CD4-positive, CD25-positive, alpha-beta regulatory T cell (primary cell): Measurements from ENCODE around the gene HS3ST5. TPM values are rescaled to one million over a fixed set of nuclear protein-coding genes. Genes with fewer than 3 reads are reported as not detected.

Experiments used
- ATAC-seq, 2 donors: fragments of 150-1000 bp; cut with Tn5 transposase; one replicate each; pipeline ENCODE4 v1.10.0; 2021; ENCODE audit warnings: low read depth in 2 of 2, moderate number of reproducible peaks in 2 of 2, moderate library complexity in 1 of 2
- DNase-seq, 3 donors: peaks; one replicate each; pipeline versions ENCODE4 v3.0.0 to v3.0.0-alpha.2; 2012 to 2022; ENCODE audit warnings: mixed read lengths in 1 of 3
- H3K27ac ChIP-seq: one replicate; pipeline ENCODE4 v1.7.0; 2013; ENCODE audit warnings: mild to moderate bottlenecking, low read length; ENCODE audit not compliant: insufficient read depth, poor library complexity, severe bottlenecking
- H3K27me3 ChIP-seq: one replicate; pipeline ENCODE4 v1.7.0; 2013; ENCODE audit warnings: low read length; ENCODE audit not compliant: control insufficient read depth, insufficient read depth
- H3K36me3 ChIP-seq: one replicate; pipeline ENCODE4 v1.7.0; 2013; ENCODE audit warnings: mild to moderate bottlenecking, low read length, moderate library complexity; ENCODE audit not compliant: control insufficient read depth, insufficient read depth
- H3K4me1 ChIP-seq: 2 replicates; pipeline ENCODE4 v1.7.0; 2013; ENCODE audit warnings: mild to moderate bottlenecking, low read length; ENCODE audit not compliant: insufficient read depth, control insufficient read depth, poor library complexity, severe bottlenecking
- H3K4me3 ChIP-seq: one replicate; pipeline ENCODE4 v1.7.0; 2013; ENCODE audit warnings: low read depth, mild to moderate bottlenecking, low read length, moderate library complexity
- H3K9me3 ChIP-seq, 2 experiments: 1 replicate in 1 of 2; 2 replicates in 1 of 2; pipeline ENCODE4 v1.7.0; 2013; ENCODE audit warnings: low read length in 2 of 2, mild to moderate bottlenecking in 1 of 2, moderate library complexity in 1 of 2; ENCODE audit not compliant: control insufficient read depth in 2 of 2
- H3K27ac Mint-ChIP-seq, 3 donors: one replicate each; pipeline ENCODE4 v1.8.0; 2020 to 2022; ENCODE audit warnings: mild to moderate bottlenecking in 3 of 3, mixed read lengths in 3 of 3, moderate library complexity in 2 of 3
- H3K27me3 Mint-ChIP-seq: one replicate; pipeline ENCODE4 v1.8.0; 2022; ENCODE audit warnings: mild to moderate bottlenecking, mixed read lengths
- H3K36me3 Mint-ChIP-seq: one replicate; pipeline ENCODE4 v1.8.0; 2020; ENCODE audit warnings: mixed read lengths
- H3K4me1 Mint-ChIP-seq, 4 donors: one replicate each; pipeline ENCODE4 v1.8.0; 2020 to 2022; ENCODE audit warnings: mixed read lengths in 4 of 4, mild to moderate bottlenecking in 1 of 4
- H3K4me3 Mint-ChIP-seq, 4 donors: one replicate each; pipeline ENCODE4 v1.8.0; 2020 to 2022; ENCODE audit warnings: mild to moderate bottlenecking in 4 of 4, mixed read lengths in 4 of 4, moderate library complexity in 3 of 4
- H3K9me3 Mint-ChIP-seq, 7 donors: one replicate each; pipeline ENCODE4 v1.8.0; 2020 to 2022; ENCODE audit warnings: mixed read lengths in 7 of 7, mild to moderate bottlenecking in 3 of 7, moderate library complexity in 2 of 7
- polyA plus RNA-seq, 4 donors: library from polyadenylated mRNA; unstranded; fragments of 300-500 nt; fragmentation: Illumina TruSeq; gene quantifications; one replicate each; pipeline ENCODE4 v1.2.3, GENCODE V29; 2021
- total RNA-seq: library from RNA; stranded (reverse); gene quantifications from one replicate; pipeline ENCODE4 v1.2.3, GENCODE V29; 2022

Gene HS3ST5
- total and polyA plus RNA-seq, 5 donors from 2014 or later = not detected

DNA sequence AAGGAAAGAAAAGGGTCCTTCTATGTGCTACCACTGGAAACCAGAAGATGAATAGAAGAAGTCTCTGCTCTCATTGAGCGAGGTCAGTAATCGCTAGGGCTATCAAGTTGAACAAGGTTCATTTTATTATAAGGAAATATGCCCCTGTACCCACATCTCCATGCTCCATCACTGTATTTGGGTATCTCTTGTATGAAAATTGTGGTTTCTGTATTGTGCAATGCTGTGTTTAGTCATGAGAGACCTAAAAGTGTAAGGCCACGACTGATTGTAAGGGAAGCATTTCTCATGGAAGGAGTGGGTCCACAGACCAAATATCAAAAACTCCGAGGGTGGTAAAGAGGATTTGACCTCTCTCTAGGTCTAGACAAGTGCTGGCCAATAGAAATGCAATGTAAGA, 3.6 kb upstream of the HS3ST5 start:
- ATAC-seq = no peak
- no peak overlapping the region for H3K27ac Mint-ChIP-seq

DNA sequence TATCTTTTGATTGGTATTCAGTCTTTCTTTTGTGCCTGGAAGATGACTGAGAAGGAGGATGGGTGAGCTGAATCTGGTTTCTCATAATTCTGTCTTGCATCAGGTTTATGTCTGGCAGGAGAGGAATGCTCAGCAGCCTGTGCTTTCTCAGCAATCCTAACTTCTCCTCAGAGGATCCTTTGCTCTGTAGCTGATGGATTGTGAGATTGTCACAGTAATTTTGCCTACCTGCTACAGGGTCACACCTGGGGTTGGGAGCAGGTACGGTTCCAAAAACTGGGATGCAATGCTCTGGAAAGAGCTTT, 2.1 kb upstream of the HS3ST5 start:
- ATAC-seq (no peak), DNase-seq (no peak)
- Mint-ChIP-seq H3K27me3 (peaks cover 42% of the 10 kb centered on the region), H3K4me3 (no peak overlapping the region), H3K4me1 (peaks cover 0 to 4% (median 0%) of the 10 kb centered on the region in 4 donors), H3K36me3 (peaks cover 4% of the 10 kb centered on the region), H3K9me3 (peaks cover 0 to 4% (median 0%) of the 10 kb centered on the region in 7 donors), H3K27ac (no peak overlapping the region)
- H3K4me3 ChIP-seq = no peak overlapping the region
- H3K36me3 ChIP-seq = no peaks in the 10 kb centered on the region
- no peaks in the 10 kb centered on the region for H3K4me1 ChIP-seq
- peaks cover 7% of the 10 kb centered on the region for H3K27me3 ChIP-seq
- H3K27ac ChIP-seq = no peak overlapping the region
- no peaks in the 10 kb centered on the region for H3K9me3 ChIP-seq

More for the DNA sequence above, 3.6 kb upstream of the HS3ST5 start:
- Histone ChIP-seq H3K4me3 (no peak overlapping the region), H3K27me3 (peaks cover 7% of the 10 kb centered on the region), H3K36me3 (no peaks in the 10 kb centered on the region), H3K4me1 (no peaks in the 10 kb centered on the region), H3K27ac (no peak overlapping the region), H3K9me3 (no peaks in the 10 kb centered on the region)
- Mint-ChIP-seq H3K4me3 (no peak overlapping the region), H3K36me3 (peaks cover 4% of the 10 kb centered on the region), H3K9me3 (peaks cover 0 to 4% (median 0%) of the 10 kb centered on the region in 7 donors), H3K4me1 (peaks cover 0 to 4% (median 0%) of the 10 kb centered on the region in 4 donors), H3K27me3 (peaks cover 37% of the 10 kb centered on the region)
- no peak for DNase-seq

DNA sequence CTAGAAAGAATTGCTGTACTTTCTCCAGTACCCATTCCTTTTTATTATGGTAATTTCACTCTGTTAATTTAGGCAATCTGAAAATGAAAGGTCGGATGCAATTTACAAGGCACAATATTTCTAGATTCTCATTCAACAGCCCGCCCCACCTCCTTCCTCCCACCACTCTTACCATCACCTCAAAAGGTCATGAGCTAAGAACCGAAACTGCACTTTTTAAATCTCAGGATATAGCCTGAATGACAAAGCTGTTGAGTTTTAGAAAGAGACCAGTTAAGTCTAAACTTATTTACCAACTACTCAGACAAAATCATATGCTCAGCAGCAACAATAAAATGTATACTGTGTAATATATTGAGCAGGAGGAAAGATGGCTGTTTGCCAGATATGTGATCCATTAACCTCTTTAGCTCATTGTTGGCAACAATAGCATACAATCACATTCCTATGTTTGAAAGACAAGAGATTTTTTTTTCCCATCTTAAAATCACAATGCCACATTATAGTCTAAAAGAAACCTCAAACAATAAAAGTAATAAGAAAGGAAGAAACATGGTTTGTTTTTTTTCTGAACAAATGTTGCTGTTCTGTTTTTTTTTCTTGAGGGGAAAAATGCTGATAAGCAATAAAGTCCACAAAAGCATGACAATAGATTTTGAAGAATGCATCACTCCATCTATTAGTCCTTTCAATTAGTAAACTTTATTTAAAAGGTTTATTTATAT, 1.6 kb upstream of the HS3ST5 start:
- H3K4me1 Mint-ChIP-seq = peaks cover 0 to 4% (median 0%) of the 10 kb centered on the region in 4 donors
- H3K27me3 Mint-ChIP-seq = peaks cover 45% of the 10 kb centered on the region
- Histone ChIP-seq H3K4me1 (no peaks in the 10 kb centered on the region), H3K27ac (no peak overlapping the region), H3K9me3 (no peaks in the 10 kb centered on the region), H3K36me3 (no peaks in the 10 kb centered on the region), H3K27me3 (peaks cover 7% of the 10 kb centered on the region), H3K4me3 (no peak overlapping the region)
- no peak for DNase-seq
- no peak overlapping the region for H3K4me3 Mint-ChIP-seq
- peaks cover 4% of the 10 kb centered on the region for H3K36me3 Mint-ChIP-seq
- H3K9me3 Mint-ChIP-seq = peaks cover 0 to 5% (median 0%) of the 10 kb centered on the region in 7 donors
- no peak overlapping the region for H3K27ac Mint-ChIP-seq
- no peak for ATAC-seq

DNA sequence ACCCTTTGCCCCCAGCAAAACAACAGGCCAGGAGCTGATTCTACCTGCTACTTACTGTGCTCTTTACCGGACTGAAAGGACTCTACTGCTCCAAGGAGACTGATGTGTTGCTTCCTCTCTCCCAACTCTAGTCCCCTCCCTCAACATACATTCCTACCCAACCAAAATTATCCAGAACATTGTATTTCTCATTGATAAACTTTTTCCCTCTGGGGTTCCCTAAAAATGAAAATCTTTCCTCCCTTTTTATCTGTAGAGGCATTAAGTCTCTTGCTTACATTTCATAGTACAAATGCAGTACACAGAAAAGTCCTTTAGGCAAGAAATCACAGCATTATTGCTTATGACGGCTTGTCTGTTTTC, 940 bp upstream of the HS3ST5 start:
- Mint-ChIP-seq H3K36me3 (peaks cover 4% of the 10 kb centered on the region), H3K27ac (no peak overlapping the region), H3K4me3 (no peak overlapping the region), H3K4me1 (peaks cover 0 to 4% (median 0%) of the 10 kb centered on the region in 4 donors), H3K9me3 (peaks cover 0 to 6% (median 0%) of the 10 kb centered on the region in 7 donors), H3K27me3 (peaks cover 45% of the 10 kb centered on the region)
- H3K4me1 ChIP-seq = no peaks in the 10 kb centered on the region
- DNase-seq (no peak), ATAC-seq (no peak)
- no peak overlapping the region for H3K27ac ChIP-seq
- no peak overlapping the region for H3K4me3 ChIP-seq
- H3K9me3 ChIP-seq = no peaks in the 10 kb centered on the region
- no peaks in the 10 kb centered on the region for H3K36me3 ChIP-seq
- H3K27me3 ChIP-seq = peaks cover 7% of the 10 kb centered on the region

DNA sequence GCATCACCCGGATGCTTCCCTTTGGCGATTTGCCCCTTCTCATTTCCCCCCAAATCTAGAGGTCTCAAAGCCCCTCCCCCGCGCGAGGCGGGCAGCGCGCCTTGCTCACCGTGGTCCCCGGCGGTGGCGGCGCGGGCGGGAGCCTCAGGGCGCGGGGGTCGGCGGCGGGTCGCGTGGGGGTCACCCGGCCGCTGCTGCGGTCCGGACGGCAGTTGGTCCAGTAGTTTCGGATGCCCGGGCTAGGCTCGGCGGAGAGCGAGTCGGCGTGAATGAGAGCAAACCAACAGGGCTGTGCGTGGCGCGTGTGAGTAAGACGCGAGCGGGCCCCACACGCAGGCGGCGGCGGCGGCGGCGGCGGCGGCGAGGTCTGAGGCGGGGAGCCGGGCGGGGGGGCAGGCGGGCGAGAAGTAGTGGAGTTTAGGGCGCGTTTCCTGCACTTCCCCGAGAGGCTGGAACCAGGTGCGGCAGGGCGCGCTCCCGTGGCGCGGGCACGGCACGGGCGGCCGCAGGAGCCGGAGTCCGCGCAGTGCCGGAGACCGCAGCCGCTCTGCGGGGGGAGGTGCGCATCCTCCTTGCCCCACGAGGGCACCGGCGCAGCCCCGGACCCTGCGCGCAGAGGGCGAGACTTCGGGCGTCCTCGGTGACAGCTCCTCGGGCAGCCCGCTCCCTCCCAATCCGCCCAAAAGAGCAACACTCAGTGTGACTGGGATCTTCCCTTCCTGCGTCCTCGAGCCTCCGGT, 567 bp downstream of the HS3ST5 start:
- ATAC-seq = no peak
- Histone ChIP-seq H3K9me3 (no peaks in the 10 kb centered on the region), H3K4me3 (no peak overlapping the region), H3K36me3 (no peaks in the 10 kb centered on the region), H3K27ac (no peak overlapping the region), H3K27me3 (peaks cover 7% of the 10 kb centered on the region), H3K4me1 (no peaks in the 10 kb centered on the region)
- H3K27me3 Mint-ChIP-seq = peaks cover 45% of the 10 kb centered on the region
- peak overlapping the region in 1 of 4 donors; percentile 16 for H3K4me3 Mint-ChIP-seq
- no peak for DNase-seq
- H3K4me1 Mint-ChIP-seq = peaks cover 0 to 4% (median 0%) of the 10 kb centered on the region in 4 donors
- H3K9me3 Mint-ChIP-seq = peaks cover 0 to 6% (median 0%) of the 10 kb centered on the region in 7 donors
- H3K36me3 Mint-ChIP-seq = peaks cover 4% of the 10 kb centered on the region
- no peak overlapping the region for H3K27ac Mint-ChIP-seq

DNA sequence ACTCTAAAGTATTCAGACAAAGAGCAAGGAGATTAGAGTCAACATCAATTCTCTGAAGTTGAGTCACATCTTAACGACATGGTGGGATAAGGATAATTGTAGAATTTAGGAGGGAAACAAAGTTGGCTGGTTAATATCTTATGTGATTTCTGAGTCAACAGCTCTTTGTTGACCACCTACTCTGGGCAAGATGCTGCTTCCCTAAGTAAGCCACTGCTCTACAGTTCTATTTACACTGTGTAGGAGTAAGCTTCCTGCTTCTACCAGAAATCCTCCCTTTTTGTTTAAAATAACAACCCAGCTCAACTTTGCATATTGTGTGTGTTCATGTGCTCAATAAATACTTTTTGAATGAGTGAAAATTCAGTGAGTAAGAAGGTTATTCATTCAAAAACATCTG, 3.1 kb downstream of the HS3ST5 start:
- no peak overlapping the region for H3K27ac ChIP-seq
- Mint-ChIP-seq H3K27me3 (peaks cover 29% of the 10 kb centered on the region), H3K4me3 (no peak overlapping the region), H3K9me3 (peaks cover 0 to 6% (median 0%) of the 10 kb centered on the region in 7 donors), H3K4me1 (peaks cover 0 to 4% (median 0%) of the 10 kb centered on the region in 4 donors), H3K27ac (no peak overlapping the region), H3K36me3 (peaks cover 4% of the 10 kb centered on the region)
- H3K4me3 ChIP-seq = no peak overlapping the region
- no peaks in the 10 kb centered on the region for H3K36me3 ChIP-seq
- H3K4me1 ChIP-seq = no peaks in the 10 kb centered on the region
- DNase-seq (no peak), ATAC-seq (no peak)
- H3K27me3 ChIP-seq = peaks cover 7% of the 10 kb centered on the region
- no peaks in the 10 kb centered on the region for H3K9me3 ChIP-seq

DNA sequence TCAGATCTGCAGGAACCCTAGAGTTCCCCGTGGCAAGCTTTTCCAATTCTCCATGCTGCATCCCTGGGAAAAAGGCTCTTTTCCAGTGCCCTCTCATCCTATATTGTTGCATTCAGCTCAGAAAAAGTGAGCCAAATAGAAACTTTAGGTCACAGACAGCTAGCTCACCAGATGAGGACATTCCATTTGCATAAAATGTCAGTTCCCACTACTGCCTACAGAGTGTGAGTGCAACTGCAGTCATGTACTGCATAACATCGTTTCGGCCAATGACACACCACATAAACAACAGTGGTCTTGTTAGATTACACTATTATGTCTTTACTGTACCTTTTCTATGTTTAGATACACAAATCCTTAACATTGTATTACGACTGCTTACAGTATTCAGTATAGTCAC, 8.6 kb downstream of the HS3ST5 start:
- no peak overlapping the region for H3K4me3 ChIP-seq
- no peak overlapping the region for H3K27ac Mint-ChIP-seq
- H3K27me3 Mint-ChIP-seq = peaks cover 2% of the 10 kb centered on the region
- no peaks in the 10 kb centered on the region for H3K36me3 Mint-ChIP-seq
- H3K4me3 Mint-ChIP-seq = no peak overlapping the region
- H3K4me1 ChIP-seq = no peaks in the 10 kb centered on the region
- H3K36me3 ChIP-seq = no peaks in the 10 kb centered on the region
- H3K27ac ChIP-seq = no peak overlapping the region
- no peaks in the 10 kb centered on the region for H3K27me3 ChIP-seq
- H3K9me3 ChIP-seq = no peaks in the 10 kb centered on the region
- peaks cover 0 to 2% (median 0%) of the 10 kb centered on the region in 7 donors for H3K9me3 Mint-ChIP-seq
- no peaks in the 10 kb centered on the region for H3K4me1 Mint-ChIP-seq
- ATAC-seq (no peak), DNase-seq (no peak)
